ENCODE data around the gene THADA.

THADA gene

GRCh38 chr2:43478412-43479086 is 117.3 kb downstream of the THADA start:
- TF ChIP-seq CTCF (IDR thresholded peaks at IDR 0.05; ENCODE audit: insufficient read depth, low read depth, low read length, missing control alignments): no peak
- DNase-seq (ENCODE audit: low read depth): peak; percentile 47
- no peak overlapping the region for H3K4me3 ChIP-seq (ENCODE audit: low read depth, low read length)

DNA sequence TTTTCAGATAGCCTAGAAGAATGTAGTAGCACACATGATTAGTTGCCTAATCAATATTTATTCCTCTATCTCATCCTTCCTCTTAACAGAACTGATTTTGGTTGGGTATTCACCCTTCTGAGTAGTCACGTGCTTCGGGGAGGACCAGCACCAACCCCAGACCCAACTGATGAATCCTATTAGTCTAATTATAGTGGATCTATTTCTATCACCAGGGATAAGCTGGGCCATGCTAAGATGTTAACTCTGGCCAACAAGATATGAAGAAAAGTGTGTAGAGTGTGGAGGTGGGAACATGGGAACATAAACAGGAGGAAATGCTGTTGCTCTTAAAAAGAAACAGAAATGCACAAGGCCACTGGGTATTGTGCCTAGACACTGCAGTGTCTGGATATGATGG is 119.9 kb downstream of the THADA start:
- no peak for TF ChIP-seq CTCF (IDR thresholded peaks at IDR 0.05; ENCODE audit: insufficient read depth, low read depth, low read length, missing control alignments)
- DNase-seq (ENCODE audit: low read depth): no peak

DNA sequence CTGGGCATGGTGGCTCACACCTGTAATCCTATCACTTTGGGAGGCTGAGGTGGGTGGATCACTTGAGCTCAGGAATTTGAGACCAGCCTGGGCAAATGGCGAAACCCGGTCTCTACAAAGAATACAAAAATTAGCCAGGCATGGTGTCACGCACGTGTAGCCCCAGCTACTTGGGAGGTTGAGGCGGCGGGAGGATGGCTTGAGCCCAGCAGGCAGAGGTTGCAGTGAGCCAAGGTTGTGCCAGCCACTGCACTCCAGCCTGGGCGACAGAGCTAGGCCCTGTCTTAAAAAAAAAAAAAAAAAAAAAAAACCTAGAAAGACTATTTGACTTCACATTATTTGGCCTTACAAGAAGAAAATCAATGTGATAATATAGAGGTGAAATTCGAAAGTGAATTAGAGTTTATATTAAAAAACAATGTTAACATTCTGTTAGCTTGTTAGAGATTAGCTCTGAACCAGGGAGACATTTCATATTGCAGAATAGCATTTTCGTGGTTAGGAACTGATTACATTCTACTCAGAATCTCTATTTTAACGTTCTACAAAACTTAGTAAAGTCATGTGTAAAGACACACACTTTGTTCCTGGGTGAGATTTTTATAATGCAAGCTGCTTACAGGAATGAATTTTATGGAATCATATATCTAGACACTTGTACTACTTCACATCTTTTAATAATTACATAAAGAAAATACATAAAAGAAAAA is 120.5 kb downstream of the THADA start:
- TF ChIP-seq CTCF (IDR thresholded peaks at IDR 0.05; ENCODE audit: insufficient read depth, low read depth, low read length, missing control alignments): no peak
- DNase-seq (ENCODE audit: low read depth): no peak
- H3K4me3 ChIP-seq (ENCODE audit: low read depth, low read length): no peak overlapping the region

More for the DNA sequence above, 119.9 kb downstream of the THADA start:
- no peak overlapping the region for H3K4me3 ChIP-seq (ENCODE audit: low read depth, low read length)

DNA sequence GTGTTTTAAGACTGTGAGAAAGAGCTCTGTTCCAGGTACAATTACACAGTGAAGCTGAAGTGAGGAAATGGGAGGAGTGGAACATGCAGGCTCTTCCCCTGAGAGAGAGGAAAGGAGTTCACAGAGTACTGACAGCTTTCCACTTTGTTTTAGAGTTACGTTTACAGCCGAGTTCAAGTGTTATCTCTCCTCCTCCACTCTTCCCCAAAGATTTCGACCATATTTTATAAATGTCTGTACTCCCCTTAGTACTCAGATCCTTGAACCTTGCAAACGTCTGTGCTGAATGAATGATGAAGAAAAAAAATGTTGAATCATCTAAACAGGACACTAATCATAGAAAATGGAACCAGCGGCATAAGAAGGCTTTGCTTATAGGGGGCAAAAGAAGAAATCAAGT is 121.6 kb downstream of the THADA start:
- H3K4me3 ChIP-seq (ENCODE audit: low read depth, low read length): no peak overlapping the region
- DNase-seq (ENCODE audit: low read depth): no peak
- TF ChIP-seq CTCF (IDR thresholded peaks at IDR 0.05; ENCODE audit: insufficient read depth, low read depth, low read length, missing control alignments): no peak

GRCh38 chr2:43473767-43474166 is 122.1 kb downstream of the THADA start:
- TF ChIP-seq CTCF (IDR thresholded peaks at IDR 0.05; ENCODE audit: insufficient read depth, low read depth, low read length, missing control alignments): no peak
- no peak for DNase-seq (ENCODE audit: low read depth)
- H3K4me3 ChIP-seq (ENCODE audit: low read depth, low read length): no peak overlapping the region

- DNase-seq (ENCODE audit: low read depth): no peak
- no peak for TF ChIP-seq CTCF (IDR thresholded peaks at IDR 0.05; ENCODE audit: insufficient read depth, low read depth, low read length, missing control alignments)
Observed at GRCh38 chr2:43472527-43473194, 123.2 kb downstream of the THADA start.

More at GRCh38 chr2:43472527-43473194, 123.2 kb downstream of the THADA start:
- no peak overlapping the region for H3K4me3 ChIP-seq (ENCODE audit: low read depth, low read length)

Measured in GM12865 (cell line).